ENCODE measurements around the gene VWC2.

VWC2 gene

GRCh38 chr7:49878089-49878488 lies 104.7 kb downstream of the VWC2 start:
- H3K27ac ChIP-seq (ENCODE audit: low read depth, low read length, severe bottlenecking), result no peak overlapping the region
- no peak overlapping the region for H3K4me3 ChIP-seq (ENCODE audit: extremely low read depth, insufficient read depth, low read length, poor library complexity, severe bottlenecking)
- H3K36me3 ChIP-seq (ENCODE audit: control insufficient read depth, insufficient read depth, low read length), result no peaks in the 10 kb centered on the region
- H3K9me3 ChIP-seq (ENCODE audit: control insufficient read depth, low read length), result no peaks in the 10 kb centered on the region
- H3K4me1 ChIP-seq (ENCODE audit: control insufficient read depth, insufficient read depth, low read length, poor library complexity, severe bottlenecking), result no peaks in the 10 kb centered on the region
- no CpG with 5 or more reads among the region's 2 CpGs for WGBS, 2 experiments (ENCODE audit: insufficient coverage in 2 of 2)

GRCh38 chr7:49878627-49879026 lies 105.2 kb downstream of the VWC2 start:
- WGBS, 2 experiments (ENCODE audit: insufficient coverage in 2 of 2), result 89 to 91% methylated on average over 2 of the region's 3 CpGs
- H3K4me3 ChIP-seq (ENCODE audit: extremely low read depth, insufficient read depth, low read length, poor library complexity, severe bottlenecking), result no peak overlapping the region
- no peaks in the 10 kb centered on the region for H3K36me3 ChIP-seq (ENCODE audit: control insufficient read depth, insufficient read depth, low read length)
- no peaks in the 10 kb centered on the region for H3K4me1 ChIP-seq (ENCODE audit: control insufficient read depth, insufficient read depth, low read length, poor library complexity, severe bottlenecking)
- H3K27ac ChIP-seq (ENCODE audit: low read depth, low read length, severe bottlenecking), result no peak overlapping the region
- no peaks in the 10 kb centered on the region for H3K9me3 ChIP-seq (ENCODE audit: control insufficient read depth, low read length)

- no peaks in the 10 kb centered on the region for H3K36me3 ChIP-seq (ENCODE audit: control insufficient read depth, insufficient read depth, low read length)
- H3K9me3 ChIP-seq (ENCODE audit: control insufficient read depth, low read length), result no peaks in the 10 kb centered on the region
- 86% methylated on average over 1 of the region's 1 CpG; no CpG with 5 or more reads in 1 of the 2 experiments for WGBS, 2 experiments (ENCODE audit: insufficient coverage in 2 of 2)
- H3K4me1 ChIP-seq (ENCODE audit: control insufficient read depth, insufficient read depth, low read length, poor library complexity, severe bottlenecking), result no peaks in the 10 kb centered on the region
- no peak overlapping the region for H3K27ac ChIP-seq (ENCODE audit: low read depth, low read length, severe bottlenecking)
- H3K4me3 ChIP-seq (ENCODE audit: extremely low read depth, insufficient read depth, low read length, poor library complexity, severe bottlenecking), result no peak overlapping the region
These were observed 110.5 kb downstream of the VWC2 start for GRCh38 chr7:49883933-49884332.

- H3K9me3 ChIP-seq (ENCODE audit: control insufficient read depth, low read length), result no peaks in the 10 kb centered on the region
- no peaks in the 10 kb centered on the region for H3K4me1 ChIP-seq (ENCODE audit: control insufficient read depth, insufficient read depth, low read length, poor library complexity, severe bottlenecking)
- WGBS, 2 experiments (ENCODE audit: insufficient coverage in 2 of 2), result 93 to 97% methylated on average over 10 to 11 of the region's 11 CpGs
These were observed 112.3 kb downstream of the VWC2 start for GRCh38 chr7:49885593-49886285.

GRCh38 chr7:49892481-49892880 lies 119.0 kb downstream of the VWC2 start:
- H3K27ac ChIP-seq (ENCODE audit: low read depth, low read length, severe bottlenecking), result no peak overlapping the region
- no peak overlapping the region for H3K4me3 ChIP-seq (ENCODE audit: extremely low read depth, insufficient read depth, low read length, poor library complexity, severe bottlenecking)
- H3K9me3 ChIP-seq (ENCODE audit: control insufficient read depth, low read length), result no peaks in the 10 kb centered on the region
- 100% methylated on average over 1 of the region's 2 CpGs; no CpG with 5 or more reads in 1 of the 2 experiments for WGBS, 2 experiments (ENCODE audit: insufficient coverage in 2 of 2)
- no peaks in the 10 kb centered on the region for H3K4me1 ChIP-seq (ENCODE audit: control insufficient read depth, insufficient read depth, low read length, poor library complexity, severe bottlenecking)
- no peaks in the 10 kb centered on the region for H3K36me3 ChIP-seq (ENCODE audit: control insufficient read depth, insufficient read depth, low read length)

More at GRCh38 chr7:49885593-49886285, 112.3 kb downstream of the VWC2 start:
- Histone ChIP-seq H3K36me3 (ENCODE audit: control insufficient read depth, insufficient read depth, low read length) (no peaks in the 10 kb centered on the region), H3K4me3 (ENCODE audit: extremely low read depth, insufficient read depth, low read length, poor library complexity, severe bottlenecking) (no peak overlapping the region), H3K27ac (ENCODE audit: low read depth, low read length, severe bottlenecking) (no peak overlapping the region)

- H3K4me3 ChIP-seq (ENCODE audit: extremely low read depth, insufficient read depth, low read length, poor library complexity, severe bottlenecking), result no peak overlapping the region
- no peak overlapping the region for H3K27ac ChIP-seq (ENCODE audit: low read depth, low read length, severe bottlenecking)
- no peaks in the 10 kb centered on the region for H3K36me3 ChIP-seq (ENCODE audit: control insufficient read depth, insufficient read depth, low read length)
- no peaks in the 10 kb centered on the region for H3K9me3 ChIP-seq (ENCODE audit: control insufficient read depth, low read length)
- 80 to 100% methylated on average over 2 to 4 of the region's 4 CpGs for WGBS, 2 experiments (ENCODE audit: insufficient coverage in 2 of 2)
- no peaks in the 10 kb centered on the region for H3K4me1 ChIP-seq (ENCODE audit: control insufficient read depth, insufficient read depth, low read length, poor library complexity, severe bottlenecking)
These were observed 119.7 kb downstream of the VWC2 start for GRCh38 chr7:49893131-49893530.

- no peaks in the 10 kb centered on the region for H3K4me1 ChIP-seq (ENCODE audit: control insufficient read depth, insufficient read depth, low read length, poor library complexity, severe bottlenecking)
- no peak overlapping the region for H3K27ac ChIP-seq (ENCODE audit: low read depth, low read length, severe bottlenecking)
- no peaks in the 10 kb centered on the region for H3K9me3 ChIP-seq (ENCODE audit: control insufficient read depth, low read length)
- H3K36me3 ChIP-seq (ENCODE audit: control insufficient read depth, insufficient read depth, low read length), result no peaks in the 10 kb centered on the region
- 85 to 92% methylated on average over 4 of the region's 4 CpGs for WGBS, 2 experiments (ENCODE audit: insufficient coverage in 2 of 2)
- H3K4me3 ChIP-seq (ENCODE audit: extremely low read depth, insufficient read depth, low read length, poor library complexity, severe bottlenecking), result no peak overlapping the region
These were observed 121.1 kb downstream of the VWC2 start for GRCh38 chr7:49894543-49894942.

- Histone ChIP-seq H3K4me1 (ENCODE audit: control insufficient read depth, insufficient read depth, low read length, poor library complexity, severe bottlenecking) (no peaks in the 10 kb centered on the region), H3K36me3 (ENCODE audit: control insufficient read depth, insufficient read depth, low read length) (no peaks in the 10 kb centered on the region), H3K9me3 (ENCODE audit: control insufficient read depth, low read length) (no peaks in the 10 kb centered on the region), H3K27ac (ENCODE audit: low read depth, low read length, severe bottlenecking) (no peak overlapping the region), H3K4me3 (ENCODE audit: extremely low read depth, insufficient read depth, low read length, poor library complexity, severe bottlenecking) (no peak overlapping the region)
- WGBS, 2 experiments (ENCODE audit: insufficient coverage in 2 of 2), result 89 to 91% methylated on average over 5 to 7 of the region's 8 CpGs
These were observed 138.5 kb downstream of the VWC2 start for GRCh38 chr7:49911909-49912308.

- no peak overlapping the region for H3K27ac ChIP-seq (ENCODE audit: low read depth, low read length, severe bottlenecking)
- H3K4me1 ChIP-seq (ENCODE audit: control insufficient read depth, insufficient read depth, low read length, poor library complexity, severe bottlenecking), result no peaks in the 10 kb centered on the region
- no peaks in the 10 kb centered on the region for H3K36me3 ChIP-seq (ENCODE audit: control insufficient read depth, insufficient read depth, low read length)
- H3K9me3 ChIP-seq (ENCODE audit: control insufficient read depth, low read length), result peaks cover 2% of the 10 kb centered on the region
- WGBS, 2 experiments (ENCODE audit: insufficient coverage in 2 of 2), result 92 to 96% methylated on average over 5 of the region's 6 CpGs
- H3K4me3 ChIP-seq (ENCODE audit: extremely low read depth, insufficient read depth, low read length, poor library complexity, severe bottlenecking), result no peak overlapping the region
These were observed 153.3 kb downstream of the VWC2 start for GRCh38 chr7:49926720-49927119.

- Histone ChIP-seq H3K36me3 (ENCODE audit: control insufficient read depth, insufficient read depth, low read length) (no peaks in the 10 kb centered on the region), H3K9me3 (ENCODE audit: control insufficient read depth, low read length) (peaks cover 8% of the 10 kb centered on the region), H3K27ac (ENCODE audit: low read depth, low read length, severe bottlenecking) (no peak overlapping the region), H3K4me3 (ENCODE audit: extremely low read depth, insufficient read depth, low read length, poor library complexity, severe bottlenecking) (no peak overlapping the region), H3K4me1 (ENCODE audit: control insufficient read depth, insufficient read depth, low read length, poor library complexity, severe bottlenecking) (no peaks in the 10 kb centered on the region)
- 91% methylated on average over 3 to 5 of the region's 5 CpGs for WGBS, 2 experiments (ENCODE audit: insufficient coverage in 2 of 2)
These were observed 154.2 kb downstream of the VWC2 start for GRCh38 chr7:49927631-49928030.

GRCh38 chr7:49928787-49929186 lies 155.3 kb downstream of the VWC2 start:
- Histone ChIP-seq H3K9me3 (ENCODE audit: control insufficient read depth, low read length) (peaks cover 10% of the 10 kb centered on the region), H3K4me3 (ENCODE audit: extremely low read depth, insufficient read depth, low read length, poor library complexity, severe bottlenecking) (no peak overlapping the region), H3K36me3 (ENCODE audit: control insufficient read depth, insufficient read depth, low read length) (no peaks in the 10 kb centered on the region), H3K4me1 (ENCODE audit: control insufficient read depth, insufficient read depth, low read length, poor library complexity, severe bottlenecking) (no peaks in the 10 kb centered on the region), H3K27ac (ENCODE audit: low read depth, low read length, severe bottlenecking) (no peak overlapping the region)
- WGBS, 2 experiments (ENCODE audit: insufficient coverage in 2 of 2), result 92 to 94% methylated on average over 2 of the region's 2 CpGs

All from mesodermal cell (in vitro differentiated cells).